HepG2 (cell line): ENCODE results near the gene TMEM223. TPM values are rescaled to one million over a fixed set of nuclear protein-coding genes. Genes with fewer than 3 reads are reported as not detected.

ENCODE experiments used
- ATF1 ChIP-seq: IDR thresholded peaks from 2 replicates; pipeline ENCODE4 v1.6.1; 2016; ENCODE audit warnings: mild to moderate bottlenecking, control low read depth
- HMG20A ChIP-seq: IDR thresholded peaks from 2 replicates; pipeline ENCODE4 v1.6.1; 2016; ENCODE audit warnings: borderline replicate concordance
- ISL2 ChIP-seq: sonication (generic); formaldehyde crosslinking; IDR thresholded peaks from 2 replicates; pipeline ENCODE4 v1.5.0; 2020; ENCODE audit warnings: missing genetic modification reagents
- KDM5A ChIP-seq: fragments of 200-600 bp; sonication (generic); IDR thresholded peaks from 2 replicates; pipeline ENCODE4 v1.7.0; 2018; ENCODE audit warnings: antibody characterized with exemption, mild to moderate bottlenecking, low read length, borderline replicate concordance
- NFATC3 ChIP-seq: sonication (generic); formaldehyde crosslinking; IDR thresholded peaks from 2 replicates; pipeline ENCODE4 v1.5.1; 2020; ENCODE audit warnings: mild to moderate bottlenecking, missing genetic modification reagents
- NFRKB ChIP-seq: fragments of 450-650 bp; IDR thresholded peaks from 2 replicates; pipeline ENCODE4 v1.6.1; 2017
- SAFB2 ChIP-seq: sonication (generic); formaldehyde crosslinking; IDR thresholded peaks from 2 replicates; pipeline ENCODE4 v1.5.1; 2020; ENCODE audit warnings: missing genetic modification reagents, low read depth, mild to moderate bottlenecking, borderline replicate concordance
- SALL2 ChIP-seq: sonication (generic); formaldehyde crosslinking; IDR thresholded peaks from 2 replicates; pipeline ENCODE4 v1.8.1; 2023; ENCODE audit warnings: mild to moderate bottlenecking, missing genetic modification reagents, inconsistent platforms
- TBX2 ChIP-seq: sonication (generic); formaldehyde crosslinking; IDR thresholded peaks from 2 replicates; pipeline ENCODE4 v1.5.0; 2020; ENCODE audit warnings: missing genetic modification reagents, mild to moderate bottlenecking, borderline replicate concordance
- ZNF234 ChIP-seq: sonication (generic); formaldehyde crosslinking; conservative IDR thresholded peaks from 2 replicates; pipeline ENCODE4 v1.5.1; 2020; ENCODE audit warnings: mild to moderate bottlenecking, missing genetic modification reagents
- ZNF556 ChIP-seq: sonication (generic); formaldehyde crosslinking; IDR thresholded peaks from 2 replicates; pipeline ENCODE4 v1.4.0; 2020; ENCODE audit warnings: mild to moderate bottlenecking, missing genetic modification reagents, borderline replicate concordance
- ZNF616 ChIP-seq: sonication (generic); formaldehyde crosslinking; IDR thresholded peaks from 2 replicates; pipeline ENCODE4 v1.5.0; 2020; ENCODE audit warnings: low read depth, mild to moderate bottlenecking, missing genetic modification reagents
- ZZZ3 ChIP-seq: sonication (generic); formaldehyde crosslinking; IDR thresholded peaks from 2 replicates; pipeline ENCODE4 v1.4.0; 2020; ENCODE audit warnings: missing genetic modification reagents, mild to moderate bottlenecking, borderline replicate concordance
- polyA plus RNA-seq, 8 experiments: library from polyadenylated mRNA; depleted of rRNA in 3 of 8; stranded (reverse) in 7 of 8; unstranded in 1 of 8; fragments of >200 nt; fragmentation: Illumina TruSeq in 4 of 8; extraction: Trizol in 4 of 8; gene quantifications; 2 replicates each; pipeline versions ENCODE4 v1.2.1 to v1.2.3, GENCODE V29; 2011 to 2016; ENCODE audit warnings: low read depth in 4 of 8, missing spikeins in 1 of 8, mixed read lengths in 1 of 8; ENCODE audit not compliant: insufficient read depth in 1 of 8
- total RNA-seq, 5 experiments: library from RNA; depleted of rRNA; stranded (reverse); fragments of >200 nt; fragmentation: Illumina TruSeq; extraction: Trizol; gene quantifications; 2 replicates each; pipeline ENCODE4 v1.2.3, GENCODE V29; 2016; ENCODE audit warnings: low read depth in 1 of 5
- TF ChIP-seq, protein P1 (sequence below): IDR thresholded peaks from 2 replicates; pipeline ENCODE4 v1.6.1; 2016; ENCODE audit warnings: mild to moderate bottlenecking, missing biosample characterization, missing genetic modification reagents
- TF ChIP-seq, protein P2 (sequence below): sonication (generic); formaldehyde crosslinking; IDR thresholded peaks from 2 replicates; pipeline ENCODE4 v1.4.0; 2020; ENCODE audit warnings: low read depth, mild to moderate bottlenecking, missing genetic modification reagents
- TF ChIP-seq, protein P3 (sequence below): sonication (generic); formaldehyde crosslinking; IDR thresholded peaks from 2 replicates; pipeline ENCODE4 v1.8.1; 2023; ENCODE audit warnings: mild to moderate bottlenecking, inconsistent platforms, moderate library complexity, missing genetic modification reagents, borderline replicate concordance
- TF ChIP-seq, protein P4 (sequence below): sonication (generic); formaldehyde crosslinking; IDR thresholded peaks from 2 replicates; pipeline ENCODE4 v1.4.0; 2020; ENCODE audit warnings: mild to moderate bottlenecking, missing genetic modification reagents, borderline replicate concordance
- TF ChIP-seq, protein P5 (sequence below): sonication (generic); formaldehyde crosslinking; IDR thresholded peaks from 2 replicates; pipeline ENCODE4 v1.4.0; 2020; ENCODE audit warnings: low read depth, mild to moderate bottlenecking, missing genetic modification reagents

TMEM223 gene
- total and polyA plus RNA-seq, 2 of the 13 experiments (the other 11 are each of a cell fraction or from before 2014, with no cell fraction given): 19.5 to 24.9 TPM

DNA sequence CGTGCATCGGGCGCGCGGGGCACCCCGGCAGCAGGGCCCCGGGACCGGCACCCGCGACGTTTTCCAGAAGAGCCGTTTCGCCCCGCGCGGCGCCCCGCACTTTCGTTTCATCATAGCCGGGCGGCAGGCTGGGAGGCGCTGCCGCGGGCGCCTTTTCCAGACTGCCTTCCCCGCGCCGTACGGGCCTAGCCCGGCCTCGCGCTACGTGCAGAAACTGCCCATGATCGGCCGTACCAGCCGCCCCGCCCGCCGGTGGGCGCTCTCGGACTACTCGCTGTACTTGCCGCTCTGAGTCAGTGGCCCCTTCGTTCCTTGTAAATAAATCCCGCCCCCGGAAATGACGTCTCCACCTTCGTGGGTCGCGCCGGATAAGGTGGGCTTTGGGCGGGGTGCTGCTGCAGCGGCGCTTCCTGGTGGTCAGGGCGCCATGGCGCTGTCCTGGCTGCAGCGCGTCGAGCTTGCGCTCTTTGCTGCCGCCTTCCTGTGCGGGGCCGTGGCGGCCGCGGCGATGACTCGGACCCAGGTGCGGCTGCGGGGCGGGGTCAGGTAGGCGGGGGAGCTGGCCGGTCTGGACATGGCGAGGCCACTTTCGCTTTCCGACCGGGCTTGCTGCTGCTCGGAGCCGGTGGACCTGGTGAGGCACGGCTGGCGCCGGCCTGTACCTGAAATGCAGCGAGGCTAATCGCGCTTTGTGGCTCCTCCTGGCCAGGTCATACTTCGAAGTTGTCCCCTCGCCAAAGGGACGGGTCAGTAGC lies 4.6 kb downstream of the TMEM223 start, which contains the start of gene TMEM179B (continued):
- peak; percentile 99 for TF ChIP-seq SAFB2 (CRISPR knock-in tag)
- no peak; the same call in 1 of the 2 replicates for TF ChIP-seq ZNF616 (CRISPR knock-in tag)
- TF ChIP-seq, protein P1, sequence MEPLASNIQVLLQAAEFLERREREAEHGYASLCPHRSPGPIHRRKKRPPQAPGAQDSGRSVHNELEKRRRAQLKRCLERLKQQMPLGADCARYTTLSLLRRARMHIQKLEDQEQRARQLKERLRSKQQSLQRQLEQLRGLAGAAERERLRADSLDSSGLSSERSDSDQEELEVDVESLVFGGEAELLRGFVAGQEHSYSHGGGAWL (CRISPR knock-in tag): peak; percentile 92
- no peak for TF ChIP-seq NFATC3
- peak; percentile 69; the same call in 1 of the 2 replicates for TF ChIP-seq ZZZ3 (CRISPR knock-in tag)
- peak; percentile 65; the same call in 1 of the 2 replicates for TF ChIP-seq ISL2 (CRISPR knock-in tag)
- TF ChIP-seq, protein P2, sequence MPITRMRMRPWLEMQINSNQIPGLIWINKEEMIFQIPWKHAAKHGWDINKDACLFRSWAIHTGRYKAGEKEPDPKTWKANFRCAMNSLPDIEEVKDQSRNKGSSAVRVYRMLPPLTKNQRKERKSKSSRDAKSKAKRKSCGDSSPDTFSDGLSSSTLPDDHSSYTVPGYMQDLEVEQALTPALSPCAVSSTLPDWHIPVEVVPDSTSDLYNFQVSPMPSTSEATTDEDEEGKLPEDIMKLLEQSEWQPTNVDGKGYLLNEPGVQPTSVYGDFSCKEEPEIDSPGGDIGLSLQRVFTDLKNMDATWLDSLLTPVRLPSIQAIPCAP (CRISPR knock-in tag): peak; percentile 98
- peak; percentile 94 for TF ChIP-seq ZNF556 (CRISPR knock-in tag)
- TF ChIP-seq NFRKB: no peak
- TF ChIP-seq KDM5A: peak; percentile 66; the same call in 1 of the 2 replicates
- TF ChIP-seq, protein P3, sequence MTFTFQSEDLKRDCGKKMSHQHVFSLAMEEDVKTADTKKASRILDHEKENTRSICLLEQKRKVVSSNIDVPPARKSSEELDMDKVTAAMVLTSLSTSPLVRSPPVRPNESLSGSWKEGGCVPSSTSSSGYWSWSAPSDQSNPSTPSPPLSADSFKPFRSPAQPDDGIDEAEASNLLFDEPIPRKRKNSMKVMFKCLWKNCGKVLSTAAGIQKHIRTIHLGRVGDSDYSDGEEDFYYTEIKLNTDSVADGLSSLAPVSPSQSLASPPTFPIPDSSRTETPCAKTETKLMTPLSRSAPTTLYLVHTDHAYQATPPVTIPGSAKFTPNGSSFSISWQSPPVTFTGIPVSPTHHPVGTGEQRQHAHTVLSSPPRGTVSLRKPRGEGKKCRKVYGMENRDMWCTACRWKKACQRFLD (CRISPR knock-in tag): peak; percentile 75; the same call in 1 of the 2 replicates
- TF ChIP-seq SALL2 (CRISPR knock-in tag): peak; percentile 88
- peak; percentile 86 for TF ChIP-seq TBX2 (CRISPR knock-in tag)
- TF ChIP-seq, protein P4, sequence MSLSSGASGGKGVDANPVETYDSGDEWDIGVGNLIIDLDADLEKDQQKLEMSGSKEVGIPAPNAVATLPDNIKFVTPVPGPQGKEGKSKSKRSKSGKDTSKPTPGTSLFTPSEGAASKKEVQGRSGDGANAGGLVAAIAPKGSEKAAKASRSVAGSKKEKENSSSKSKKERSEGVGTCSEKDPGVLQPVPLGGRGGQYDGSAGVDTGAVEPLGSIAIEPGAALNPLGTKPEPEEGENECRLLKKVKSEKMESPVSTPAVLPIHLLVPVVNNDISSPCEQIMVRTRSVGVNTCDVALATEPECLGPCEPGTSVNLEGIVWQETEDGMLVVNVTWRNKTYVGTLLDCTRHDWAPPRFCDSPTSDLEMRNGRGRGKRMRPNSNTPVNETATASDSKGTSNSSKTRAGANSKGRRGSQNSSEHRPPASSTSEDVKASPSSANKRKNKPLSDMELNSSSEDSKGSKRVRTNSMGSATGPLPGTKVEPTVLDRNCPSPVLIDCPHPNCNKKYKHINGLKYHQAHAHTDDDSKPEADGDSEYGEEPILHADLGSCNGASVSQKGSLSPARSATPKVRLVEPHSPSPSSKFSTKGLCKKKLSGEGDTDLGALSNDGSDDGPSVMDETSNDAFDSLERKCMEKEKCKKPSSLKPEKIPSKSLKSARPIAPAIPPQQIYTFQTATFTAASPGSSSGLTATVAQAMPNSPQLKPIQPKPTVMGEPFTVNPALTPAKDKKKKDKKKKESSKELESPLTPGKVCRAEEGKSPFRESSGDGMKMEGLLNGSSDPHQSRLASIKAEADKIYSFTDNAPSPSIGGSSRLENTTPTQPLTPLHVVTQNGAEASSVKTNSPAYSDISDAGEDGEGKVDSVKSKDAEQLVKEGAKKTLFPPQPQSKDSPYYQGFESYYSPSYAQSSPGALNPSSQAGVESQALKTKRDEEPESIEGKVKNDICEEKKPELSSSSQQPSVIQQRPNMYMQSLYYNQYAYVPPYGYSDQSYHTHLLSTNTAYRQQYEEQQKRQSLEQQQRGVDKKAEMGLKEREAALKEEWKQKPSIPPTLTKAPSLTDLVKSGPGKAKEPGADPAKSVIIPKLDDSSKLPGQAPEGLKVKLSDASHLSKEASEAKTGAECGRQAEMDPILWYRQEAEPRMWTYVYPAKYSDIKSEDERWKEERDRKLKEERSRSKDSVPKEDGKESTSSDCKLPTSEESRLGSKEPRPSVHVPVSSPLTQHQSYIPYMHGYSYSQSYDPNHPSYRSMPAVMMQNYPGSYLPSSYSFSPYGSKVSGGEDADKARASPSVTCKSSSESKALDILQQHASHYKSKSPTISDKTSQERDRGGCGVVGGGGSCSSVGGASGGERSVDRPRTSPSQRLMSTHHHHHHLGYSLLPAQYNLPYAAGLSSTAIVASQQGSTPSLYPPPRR (CRISPR knock-in tag): peak; percentile 83
- peak; percentile 44; the same call in 1 of the 2 replicates for TF ChIP-seq HMG20A
- peak; percentile 90 for TF ChIP-seq ATF1
- TF ChIP-seq, protein P5, sequence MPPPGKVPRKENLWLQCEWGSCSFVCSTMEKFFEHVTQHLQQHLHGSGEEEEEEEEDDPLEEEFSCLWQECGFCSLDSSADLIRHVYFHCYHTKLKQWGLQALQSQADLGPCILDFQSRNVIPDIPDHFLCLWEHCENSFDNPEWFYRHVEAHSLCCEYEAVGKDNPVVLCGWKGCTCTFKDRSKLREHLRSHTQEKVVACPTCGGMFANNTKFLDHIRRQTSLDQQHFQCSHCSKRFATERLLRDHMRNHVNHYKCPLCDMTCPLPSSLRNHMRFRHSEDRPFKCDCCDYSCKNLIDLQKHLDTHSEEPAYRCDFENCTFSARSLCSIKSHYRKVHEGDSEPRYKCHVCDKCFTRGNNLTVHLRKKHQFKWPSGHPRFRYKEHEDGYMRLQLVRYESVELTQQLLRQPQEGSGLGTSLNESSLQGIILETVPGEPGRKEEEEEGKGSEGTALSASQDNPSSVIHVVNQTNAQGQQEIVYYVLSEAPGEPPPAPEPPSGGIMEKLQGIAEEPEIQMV (CRISPR knock-in tag): peak; percentile 89
- TF ChIP-seq ZNF234 (CRISPR knock-in tag): 0 out of 2 replicates have a peak, but pooled peaks have one; percentile 69
